MCF 10A (cell line): ENCODE measurements around the gene SLC16A4. TPM values are rescaled to one million over a fixed set of nuclear protein-coding genes. Genes with fewer than 3 reads are reported as not detected.

ENCODE experiments used
- BruUV-seq: library from RNA; stranded (reverse); fragments of 400-500 nt; replicated peaks from 2 replicates; lab custom pipeline; 2021; lab: Mats Ljungman, UMichigan
- CTCF ChIA-PET: fragments of 300-600 bp; sonication (Branson Sonifier 250); formaldehyde crosslinking; extraction: SDS; loops from one replicate; lab custom pipeline; 2021; ENCODE audit warnings: antibody characterized with exemption, inconsistent platforms; lab: Yijun Ruan, JAX
- POLR2A ChIA-PET: fragments of 300-600, 350-650 bp; sonication (Branson Sonifier 250); formaldehyde crosslinking; extraction: SDS; loops from one replicate; lab custom pipeline; 2020; ENCODE audit warnings: antibody characterized with exemption, inconsistent platforms; lab: Yijun Ruan, JAX
- DNase-seq: peaks from one replicate; pipeline ENCODE4 v3.0.0-alpha.2; 2018; ENCODE audit not compliant: unreplicated experiment
- H3K27ac Mint-ChIP-seq: one replicate; pipeline ENCODE4 v1.8.0; 2022; ENCODE audit warnings: mild to moderate bottlenecking, low read depth, mixed read lengths; ENCODE audit not compliant: unreplicated experiment
- H3K27me3 Mint-ChIP-seq: one replicate; pipeline ENCODE4 v1.8.0; 2022; ENCODE audit warnings: mixed read lengths; ENCODE audit not compliant: insufficient read depth, unreplicated experiment
- H3K36me3 Mint-ChIP-seq: one replicate; pipeline ENCODE4 v1.8.0; 2022; ENCODE audit warnings: mild to moderate bottlenecking, moderate library complexity, mixed read lengths; ENCODE audit not compliant: insufficient read depth, unreplicated experiment
- H3K4me1 Mint-ChIP-seq: one replicate; pipeline ENCODE4 v1.8.0; 2022; ENCODE audit warnings: mixed read lengths; ENCODE audit not compliant: insufficient read depth, unreplicated experiment
- H3K4me3 Mint-ChIP-seq: one replicate; pipeline ENCODE4 v1.8.0; 2022; ENCODE audit warnings: mild to moderate bottlenecking, moderate library complexity, mixed read lengths; ENCODE audit not compliant: unreplicated experiment
- H3K9me3 Mint-ChIP-seq: one replicate; pipeline ENCODE4 v1.8.0; 2022; ENCODE audit warnings: mixed read lengths; ENCODE audit not compliant: unreplicated experiment
- intact Hi-C: fragments of 100-400 bp; cut with micrococcal nuclease; formaldehyde crosslinking; loops from 2 replicates; pipeline ENCODE4 v1.14.1; 2022
- total RNA-seq: library from RNA; stranded (reverse); gene quantifications from 2 replicates; pipeline ENCODE4 v1.2.3, GENCODE V29; 2022
- TF ChIP-seq, protein P1 (sequence below): fragments of 200-600 bp; IDR thresholded peaks from one replicate; pipeline ENCODE4 v1.8.0; 2022; ENCODE audit warnings: antibody characterized with exemption, mild to moderate bottlenecking; ENCODE audit not compliant: unreplicated experiment

The SLC16A4 gene
- total RNA-seq, 1 experiment from 2014 or later = 9.8 TPM

DNA sequence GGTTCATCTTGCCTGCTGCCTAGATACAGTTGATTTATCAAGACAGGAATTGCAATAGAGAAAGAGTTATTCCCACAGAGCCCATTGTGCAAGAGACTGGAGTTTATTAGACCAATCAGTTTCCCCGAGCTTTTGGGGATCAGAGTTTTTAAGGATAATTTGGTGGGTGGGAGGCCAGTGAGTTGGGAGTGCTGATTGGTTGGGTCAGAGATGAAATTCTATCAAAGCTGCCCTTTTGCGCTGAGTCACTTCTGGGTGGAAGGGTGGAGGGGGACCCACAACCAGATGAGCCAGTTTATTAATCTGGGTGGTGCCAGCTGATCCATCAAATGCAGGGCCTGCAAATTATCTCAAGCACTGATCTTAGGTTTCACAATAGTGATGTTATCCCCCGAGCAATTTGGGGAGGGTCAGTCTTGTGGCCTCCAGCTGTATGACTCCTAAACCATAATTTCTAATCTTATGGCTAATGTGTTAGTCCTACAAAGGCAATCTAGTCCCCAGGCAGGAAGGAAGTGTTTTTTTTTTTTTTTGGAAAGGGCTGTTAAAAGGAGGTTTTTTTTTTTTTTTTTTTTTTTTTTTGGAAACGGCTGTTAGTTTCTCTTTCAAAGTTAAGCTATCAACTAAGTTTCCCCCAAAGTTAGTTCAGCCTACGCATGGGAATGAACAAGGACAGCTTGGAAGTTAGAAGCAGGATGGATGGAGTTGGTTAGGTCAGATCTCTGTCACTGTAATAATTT lies 7.4 kb downstream of the SLC16A4 start:
- no TSS peak for BruUV-seq
- Mint-ChIP-seq H3K9me3 (no peaks in the 10 kb centered on the region), H3K36me3 (peaks cover 36% of the 10 kb centered on the region), H3K27ac (peak overlapping the region; percentile 43), H3K27me3 (no peaks in the 10 kb centered on the region), H3K4me1 (no peaks in the 10 kb centered on the region), H3K4me3 (no peak overlapping the region)
- intact Hi-C loops = no loop called here
- TF ChIP-seq, protein P1, sequence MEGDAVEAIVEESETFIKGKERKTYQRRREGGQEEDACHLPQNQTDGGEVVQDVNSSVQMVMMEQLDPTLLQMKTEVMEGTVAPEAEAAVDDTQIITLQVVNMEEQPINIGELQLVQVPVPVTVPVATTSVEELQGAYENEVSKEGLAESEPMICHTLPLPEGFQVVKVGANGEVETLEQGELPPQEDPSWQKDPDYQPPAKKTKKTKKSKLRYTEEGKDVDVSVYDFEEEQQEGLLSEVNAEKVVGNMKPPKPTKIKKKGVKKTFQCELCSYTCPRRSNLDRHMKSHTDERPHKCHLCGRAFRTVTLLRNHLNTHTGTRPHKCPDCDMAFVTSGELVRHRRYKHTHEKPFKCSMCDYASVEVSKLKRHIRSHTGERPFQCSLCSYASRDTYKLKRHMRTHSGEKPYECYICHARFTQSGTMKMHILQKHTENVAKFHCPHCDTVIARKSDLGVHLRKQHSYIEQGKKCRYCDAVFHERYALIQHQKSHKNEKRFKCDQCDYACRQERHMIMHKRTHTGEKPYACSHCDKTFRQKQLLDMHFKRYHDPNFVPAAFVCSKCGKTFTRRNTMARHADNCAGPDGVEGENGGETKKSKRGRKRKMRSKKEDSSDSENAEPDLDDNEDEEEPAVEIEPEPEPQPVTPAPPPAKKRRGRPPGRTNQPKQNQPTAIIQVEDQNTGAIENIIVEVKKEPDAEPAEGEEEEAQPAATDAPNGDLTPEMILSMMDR = no peak
- no peak for DNase-seq
- ChIA-PET CTCF (interaction anchor here (0.6 to 1.6 kb wide), 5 partner anchors 10 to 522 kb away, joined by 3 to 5 read pairs (median 3); no protein-coding TSS in a partner anchor), POLR2A (interaction anchor here (1.4 to 1.5 kb wide), 3 partner anchors 14 to 45 kb away, joined by 5 read pairs; partner anchors contain the start of gene RBM15)

DNA sequence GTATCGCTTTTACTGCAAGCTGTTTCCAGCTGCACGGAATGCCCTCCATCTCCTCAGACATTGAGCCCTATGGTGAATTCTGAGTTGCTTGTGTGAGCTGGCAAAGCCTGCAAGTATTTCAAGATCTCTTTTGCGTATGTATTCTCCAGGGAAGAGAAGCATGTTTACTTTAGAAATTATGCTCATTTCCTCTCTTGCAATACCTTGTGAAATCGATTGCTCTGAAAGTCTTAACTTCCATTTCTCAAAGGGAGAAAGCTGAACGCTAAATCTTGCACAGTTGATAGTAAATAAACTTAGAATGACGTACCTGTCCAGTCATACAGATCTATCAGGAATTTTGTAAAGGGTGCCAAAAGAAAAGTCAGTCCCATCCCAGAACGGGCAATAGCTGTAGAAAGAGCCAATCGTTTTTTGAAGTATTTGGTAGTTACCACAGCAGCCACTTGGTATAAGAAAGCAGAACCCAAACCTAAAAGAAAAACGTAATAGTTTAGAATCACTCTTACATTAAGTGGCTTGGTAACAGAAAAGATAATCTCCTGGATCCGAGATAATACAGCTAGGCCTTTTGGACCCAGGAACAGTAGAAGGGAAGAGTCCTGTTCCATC lies 10.0 kb downstream of the SLC16A4 start:
- TF ChIP-seq, protein P1 = no peak
- Mint-ChIP-seq H3K4me3 (no peak overlapping the region), H3K9me3 (no peaks in the 10 kb centered on the region), H3K27me3 (no peaks in the 10 kb centered on the region), H3K27ac (no peak overlapping the region), H3K36me3 (peaks cover 62% of the 10 kb centered on the region), H3K4me1 (no peaks in the 10 kb centered on the region)
- DNase-seq = peak; percentile 17
- ChIA-PET CTCF (interaction anchor here (0.6 to 1.4 kb wide), 3 partner anchors 12 to 773 kb away, joined by 3 to 4 read pairs (median 4); no protein-coding TSS in a partner anchor), POLR2A (interaction anchor here (0.8 to 1.1 kb wide), 2 partner anchors 35 to 42 kb away, joined by 3 to 4 read pairs; partner anchors contain the start of gene RBM15)
- BruUV-seq = no TSS peak
- intact Hi-C loops = no loop called here

DNA sequence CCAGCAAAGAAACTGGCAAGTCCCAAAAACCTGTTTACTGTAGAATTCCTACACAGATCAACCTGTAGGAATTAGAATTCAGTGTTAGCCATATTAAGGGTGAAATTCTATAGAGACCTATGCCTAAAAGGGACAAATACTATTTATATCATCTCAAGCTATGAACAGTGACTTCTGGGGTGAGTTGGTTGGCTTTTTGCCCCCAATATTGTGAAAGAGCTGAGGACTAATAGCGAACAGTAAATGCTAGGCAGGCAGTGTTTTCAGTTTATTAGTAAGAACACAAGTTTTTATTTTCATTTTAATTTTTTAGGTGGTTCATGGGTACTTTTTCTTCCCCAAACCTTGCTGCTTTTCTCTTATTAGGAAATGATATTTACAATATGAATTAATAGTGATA lies 15.3 kb downstream of the SLC16A4 start:
- TF ChIP-seq, protein P1 = no peak
- H3K27me3 Mint-ChIP-seq = no peaks in the 10 kb centered on the region
- no TSS peak for BruUV-seq
- DNase-seq = no peak
- CTCF ChIA-PET = interaction anchor here (1.2 kb wide), 1 partner anchor 18 kb away, joined by 3 read pairs; no protein-coding TSS in a partner anchor
- peaks cover 63% of the 10 kb centered on the region for H3K36me3 Mint-ChIP-seq
- no peaks in the 10 kb centered on the region for H3K9me3 Mint-ChIP-seq
- POLR2A ChIA-PET = no interaction called here
- H3K27ac Mint-ChIP-seq = no peak overlapping the region
- H3K4me3 Mint-ChIP-seq = no peak overlapping the region
- H3K4me1 Mint-ChIP-seq = peaks cover 6% of the 10 kb centered on the region
- intact Hi-C loops = no loop called here

DNA sequence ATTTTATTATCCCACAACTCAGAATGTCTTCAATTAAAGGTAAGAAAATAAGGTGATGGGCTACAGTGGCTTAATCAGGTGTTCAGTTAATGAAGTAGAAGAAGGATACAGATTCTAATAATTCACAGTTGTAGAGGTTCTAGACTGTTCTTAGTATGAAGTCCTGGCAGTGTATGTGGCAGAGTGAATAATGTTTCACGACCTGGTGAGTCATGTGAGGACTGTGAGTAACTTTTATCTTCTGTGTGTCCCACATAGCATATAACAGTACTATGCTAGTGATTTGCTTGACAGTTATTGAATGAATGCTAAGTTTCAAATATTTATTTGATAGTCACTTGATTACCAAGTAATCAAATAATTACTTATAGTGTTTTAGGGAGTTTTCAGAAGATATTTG lies 20.0 kb downstream of the SLC16A4 start:
- Mint-ChIP-seq H3K27ac (peak overlapping the region; percentile 40), H3K27me3 (no peaks in the 10 kb centered on the region), H3K4me1 (peaks cover 11% of the 10 kb centered on the region), H3K9me3 (no peaks in the 10 kb centered on the region), H3K4me3 (no peak overlapping the region), H3K36me3 (peaks cover 35% of the 10 kb centered on the region)
- no TSS peak for BruUV-seq
- CTCF ChIA-PET = interaction anchor here (1.3 to 1.4 kb wide), 3 partner anchors 12 to 163 kb away, joined by 4 to 5 read pairs (median 5); no protein-coding TSS in a partner anchor
- peak; percentile 54 for DNase-seq
- intact Hi-C loops = no loop called here
- TF ChIP-seq, protein P1 = no peak
- POLR2A ChIA-PET = interaction anchor here (0.7 to 5.1 kb wide), 4 partner anchors 10 to 38 kb away, joined by 3 to 21 read pairs (median 6); partner anchors contain the start of gene RBM15
